Fibroblast of the aortic adventitia (primary cell): ENCODE data around the gene KIAA1328. TPM values are rescaled to one million over a fixed set of nuclear protein-coding genes. Genes with fewer than 3 reads are reported as not detected.

Experiments
- DNase-seq: peaks from one replicate; pipeline ENCODE4 v3.0.0-alpha.2; 2010; ENCODE audit warnings: low read depth
- H3K4me3 ChIP-seq: 2 replicates; pipeline ENCODE4 v1.5.1; 2011; ENCODE audit warnings: low read depth, mild to moderate bottlenecking, control low read depth, low read length, moderate library complexity
- total RNA-seq: library from RNA; depleted of rRNA; stranded (reverse); fragments of >200 nt; gene quantifications from 2 replicates; pipeline ENCODE4 v1.2.3, GENCODE V29; 2012; ENCODE audit warnings: low replicate concordance
- TF ChIP-seq, protein P1 (sequence below): IDR thresholded peaks from 2 replicates; pipeline ENCODE4 v1.5.1; 2011; ENCODE audit warnings: mild to moderate bottlenecking, low read length, control low read depth, inconsistent platforms; ENCODE audit not compliant: insufficient read depth

KIAA1328 gene
- total RNA-seq, 1 donor = 13.6 TPM

- no peak overlapping the region for H3K4me3 ChIP-seq
- TF ChIP-seq, protein P1, sequence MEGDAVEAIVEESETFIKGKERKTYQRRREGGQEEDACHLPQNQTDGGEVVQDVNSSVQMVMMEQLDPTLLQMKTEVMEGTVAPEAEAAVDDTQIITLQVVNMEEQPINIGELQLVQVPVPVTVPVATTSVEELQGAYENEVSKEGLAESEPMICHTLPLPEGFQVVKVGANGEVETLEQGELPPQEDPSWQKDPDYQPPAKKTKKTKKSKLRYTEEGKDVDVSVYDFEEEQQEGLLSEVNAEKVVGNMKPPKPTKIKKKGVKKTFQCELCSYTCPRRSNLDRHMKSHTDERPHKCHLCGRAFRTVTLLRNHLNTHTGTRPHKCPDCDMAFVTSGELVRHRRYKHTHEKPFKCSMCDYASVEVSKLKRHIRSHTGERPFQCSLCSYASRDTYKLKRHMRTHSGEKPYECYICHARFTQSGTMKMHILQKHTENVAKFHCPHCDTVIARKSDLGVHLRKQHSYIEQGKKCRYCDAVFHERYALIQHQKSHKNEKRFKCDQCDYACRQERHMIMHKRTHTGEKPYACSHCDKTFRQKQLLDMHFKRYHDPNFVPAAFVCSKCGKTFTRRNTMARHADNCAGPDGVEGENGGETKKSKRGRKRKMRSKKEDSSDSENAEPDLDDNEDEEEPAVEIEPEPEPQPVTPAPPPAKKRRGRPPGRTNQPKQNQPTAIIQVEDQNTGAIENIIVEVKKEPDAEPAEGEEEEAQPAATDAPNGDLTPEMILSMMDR = no peak
- no peak for DNase-seq
These were observed 100.7 kb downstream of the KIAA1328 start for GRCh38 chr18:36929601-36930000.

DNA sequence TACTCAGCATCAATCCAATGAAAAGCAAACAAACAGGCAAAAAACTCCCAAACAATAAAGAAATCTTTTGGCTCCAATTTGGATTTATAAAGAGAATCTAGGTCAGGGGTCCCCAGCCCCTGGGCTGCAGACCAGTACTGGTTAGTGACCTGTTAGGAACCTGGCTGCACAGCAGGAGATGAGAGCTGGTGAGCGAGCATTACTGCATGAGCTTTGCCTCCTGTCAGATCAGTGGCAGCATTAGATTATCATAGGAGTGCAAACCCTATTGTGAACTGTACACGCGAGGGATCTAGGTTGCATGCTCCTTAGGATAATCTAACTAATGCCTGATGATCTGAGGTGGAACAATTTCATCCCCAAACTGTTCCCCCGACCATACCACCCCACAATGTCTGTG, 102.2 kb downstream of the KIAA1328 start:
- no peak for DNase-seq

DNA sequence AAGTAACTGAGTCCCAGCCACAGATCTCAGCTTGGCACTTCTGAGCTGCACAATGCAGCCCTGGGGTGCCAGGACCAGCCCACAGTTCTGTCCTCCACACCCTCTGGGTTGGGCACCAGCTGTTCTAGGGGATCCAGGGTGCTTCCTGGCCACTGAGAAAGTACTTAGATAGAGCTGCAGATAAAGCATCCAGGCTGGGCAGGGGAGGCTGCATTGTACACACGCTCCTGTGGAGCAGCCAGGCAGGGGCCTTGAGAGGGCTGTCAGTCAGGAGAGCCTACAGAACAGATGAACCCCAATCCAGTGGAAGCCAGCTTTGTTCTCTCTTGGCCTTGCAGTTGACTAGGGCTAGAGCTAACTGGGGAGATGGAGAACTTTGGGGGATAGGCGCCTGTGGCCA, 104.6 kb downstream of the KIAA1328 start:
- no peak overlapping the region for H3K4me3 ChIP-seq
- TF ChIP-seq, protein P1 = no peak

More for the DNA sequence above, 102.2 kb downstream of the KIAA1328 start:
- H3K4me3 ChIP-seq = no peak overlapping the region
- TF ChIP-seq, protein P1 = no peak

DNA sequence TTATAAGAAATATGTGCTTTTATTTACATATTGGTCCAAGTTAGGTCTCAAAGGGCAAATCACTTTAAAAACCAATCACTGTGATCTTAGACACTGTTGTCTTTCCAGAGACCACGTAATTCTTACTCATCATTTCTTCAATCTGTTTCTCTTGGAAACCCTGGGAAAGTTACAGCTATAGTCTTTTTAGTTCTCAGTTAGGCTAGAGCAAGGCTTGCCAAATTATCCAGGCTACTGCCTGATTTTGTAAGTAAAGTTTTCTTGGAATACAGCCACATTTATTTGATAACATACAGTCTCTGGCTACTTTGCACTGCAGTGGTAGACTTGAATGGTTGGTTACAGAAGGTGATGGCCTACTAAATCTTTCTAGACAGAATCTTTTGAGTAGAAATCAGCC, 106.0 kb downstream of the KIAA1328 start:
- no peak overlapping the region for H3K4me3 ChIP-seq
- DNase-seq = peak; percentile 87
- TF ChIP-seq, protein P1 = no peak

More for the DNA sequence above, 104.6 kb downstream of the KIAA1328 start:
- no peak for DNase-seq

DNA sequence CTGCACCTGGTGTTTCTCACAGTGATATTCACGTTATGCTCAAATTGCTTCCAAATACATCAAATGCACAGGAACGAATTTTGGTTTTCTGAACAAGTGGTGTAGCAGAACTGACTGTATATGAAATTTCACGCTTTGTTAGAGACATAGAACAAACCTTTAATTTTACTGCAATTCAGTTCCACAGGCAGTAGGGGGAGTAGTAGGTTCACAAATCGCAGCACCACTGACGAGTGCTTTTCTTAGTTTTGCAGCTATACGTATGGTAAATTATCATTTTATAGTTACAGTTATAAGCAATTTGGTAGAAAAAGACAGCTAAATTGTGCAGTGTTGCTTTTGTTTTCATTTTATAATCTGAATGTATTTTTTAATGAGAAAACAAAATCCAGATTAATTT, 113.3 kb downstream of the KIAA1328 start:
- DNase-seq = peak; percentile 31
- no peak overlapping the region for H3K4me3 ChIP-seq

DNA sequence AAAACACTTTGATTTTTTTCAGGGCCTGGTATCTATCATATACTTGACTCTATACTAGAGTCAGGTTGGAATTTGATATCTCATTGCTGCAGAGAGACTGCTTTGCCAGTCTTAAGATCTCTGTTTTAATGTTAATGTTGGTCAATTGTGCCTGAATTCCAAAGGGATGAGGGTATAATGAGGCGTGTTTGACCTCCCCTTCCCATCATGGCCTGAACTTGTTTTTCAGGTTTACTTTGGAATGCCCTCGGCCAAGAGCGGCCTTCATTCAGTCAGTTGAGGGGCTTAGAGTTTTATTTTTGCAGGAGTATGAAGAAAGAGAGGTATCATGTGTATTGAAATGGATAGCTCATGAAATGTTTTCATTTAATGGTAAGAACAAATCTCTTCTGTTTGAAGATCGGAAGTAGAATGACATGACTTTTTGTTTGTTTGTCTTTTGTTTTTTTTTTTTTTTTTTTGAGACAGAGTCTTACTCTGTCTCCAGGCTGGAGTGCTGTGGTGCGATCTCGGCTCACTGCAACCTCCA, 119.0 kb downstream of the KIAA1328 start:
- no peak for DNase-seq
- no peak overlapping the region for H3K4me3 ChIP-seq
- TF ChIP-seq, protein P1 = no peak

More for the DNA sequence above, 113.3 kb downstream of the KIAA1328 start:
- TF ChIP-seq, protein P1 = peak; percentile 53

GRCh38 chr18:36950282-36950681, 121.4 kb downstream of the KIAA1328 start:
- no peak overlapping the region for H3K4me3 ChIP-seq
- DNase-seq = no peak
- TF ChIP-seq, protein P1 = no peak
